LNCAP (cell line): ENCODE data around the gene PRDM16.

Experiments
- CTCF ChIP-seq: fragments of 450-650 bp; IDR thresholded peaks from 2 replicates; pipeline ENCODE4 v1.5.1; 2017; ENCODE audit warnings: mild to moderate bottlenecking

Gene PRDM16

GRCh38 chr1:3431686-3432085 lies 362.7 kb downstream of the PRDM16 start:
- no peak for TF ChIP-seq CTCF

DNA sequence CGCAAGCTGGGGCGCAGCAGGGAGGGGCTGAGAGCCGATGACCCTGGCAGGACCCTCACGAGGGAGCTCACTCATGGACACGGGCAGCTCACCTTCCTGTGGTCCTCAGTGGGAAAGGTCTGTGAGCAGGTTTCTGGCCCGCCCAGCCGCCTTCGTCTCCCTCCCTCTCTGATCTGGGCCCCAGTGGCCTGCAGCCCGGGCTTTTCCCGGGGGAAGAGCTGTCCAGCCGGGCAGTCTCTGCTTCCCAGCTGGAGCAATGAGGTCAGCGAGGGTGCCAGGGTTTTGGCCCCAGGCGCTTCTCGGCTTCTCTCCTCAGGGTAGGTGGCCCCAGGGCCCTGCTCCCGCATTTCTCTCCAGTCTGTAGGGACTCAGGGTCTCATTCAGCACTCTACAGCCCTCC lies 363.3 kb downstream of the PRDM16 start:
- no peak for TF ChIP-seq CTCF

DNA sequence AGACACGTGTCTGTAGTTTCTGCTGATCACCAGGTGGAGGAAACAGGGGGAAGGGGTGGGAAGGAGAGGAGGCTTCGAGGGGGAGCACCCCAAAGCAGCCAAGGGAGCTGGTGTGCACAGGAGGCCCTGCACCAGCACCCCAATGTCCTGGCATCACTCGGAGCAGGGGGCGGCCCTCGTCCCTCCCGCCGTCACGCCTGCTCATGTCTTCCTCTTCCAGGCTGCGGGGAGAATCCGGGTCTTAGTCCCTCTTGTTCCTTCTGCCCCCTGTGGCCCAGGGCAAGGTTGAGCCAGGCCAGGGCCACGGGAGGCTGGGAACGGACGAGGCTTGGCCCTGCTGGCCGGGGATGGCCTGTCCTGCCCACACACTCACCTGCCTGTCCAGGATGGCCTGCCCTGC lies 364.1 kb downstream of the PRDM16 start:
- TF ChIP-seq CTCF = no peak

GRCh38 chr1:3433596-3434320 lies 364.8 kb downstream of the PRDM16 start:
- TF ChIP-seq CTCF = no peak

- no peak for TF ChIP-seq CTCF
These were observed 365.6 kb downstream of the PRDM16 start for GRCh38 chr1:3434406-3435110.

DNA sequence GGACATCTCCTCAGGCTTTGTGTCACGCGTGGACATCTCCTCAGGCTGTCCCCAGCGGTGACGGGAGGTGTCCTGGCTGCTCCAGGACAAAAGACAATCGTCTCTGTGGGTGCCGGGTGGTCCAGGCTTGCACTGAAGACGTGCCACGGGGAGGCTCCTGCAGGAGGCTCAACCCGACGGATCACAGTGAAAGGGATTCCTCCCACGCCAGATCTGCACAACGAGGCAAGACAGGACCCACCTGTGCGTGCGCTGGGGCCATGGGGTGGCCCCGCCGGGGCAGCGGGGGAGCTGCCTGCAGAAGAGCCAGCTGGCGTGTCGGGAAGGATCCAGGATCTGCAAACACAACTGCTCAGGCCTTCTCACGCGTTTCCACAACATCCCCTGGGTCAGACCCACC lies 366.7 kb downstream of the PRDM16 start:
- TF ChIP-seq CTCF = no peak

DNA sequence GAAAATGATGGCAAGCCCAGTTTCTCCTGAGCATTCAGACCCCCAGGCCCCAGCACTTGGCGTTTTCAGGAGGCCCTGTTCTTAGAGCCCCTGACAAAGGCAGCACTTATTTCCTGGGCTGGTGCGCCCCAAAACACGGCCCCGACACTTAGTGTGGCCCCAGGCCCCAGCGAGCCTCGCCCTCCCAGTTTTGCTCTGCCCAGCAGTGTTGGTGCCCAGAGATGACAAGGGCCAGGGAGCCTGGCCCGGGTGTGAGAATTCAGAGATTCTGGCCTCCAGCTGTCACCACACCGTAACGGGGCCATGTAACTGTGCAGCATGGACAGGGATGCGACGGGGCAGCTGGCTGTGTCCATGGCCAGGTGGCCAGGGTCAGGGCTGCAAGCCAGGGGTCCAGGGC lies 367.4 kb downstream of the PRDM16 start:
- TF ChIP-seq CTCF = no peak
